Chondrocyte (in vitro differentiated cells): ENCODE data around the gene PLA2G4E. TPM values are rescaled to one million over a fixed set of nuclear protein-coding genes. Genes with fewer than 3 reads are reported as not detected.

ENCODE experiments used
- DNase-seq: peaks from one replicate; pipeline ENCODE4 v3.0.0; 2021; ENCODE audit warnings: mixed read lengths, low spot score
- H3K27ac Mint-ChIP-seq: one replicate; pipeline ENCODE4 v1.8.0; 2021; ENCODE audit warnings: mild to moderate bottlenecking, moderate library complexity, mixed read lengths; ENCODE audit not compliant: unreplicated experiment
- H3K27me3 Mint-ChIP-seq: 2 replicates; pipeline ENCODE4 v1.8.0; 2021; ENCODE audit warnings: low read depth, mixed read lengths
- H3K36me3 Mint-ChIP-seq: 2 replicates; pipeline ENCODE4 v1.8.0; 2021; ENCODE audit warnings: low read depth, mixed read lengths
- H3K4me1 Mint-ChIP-seq: 2 replicates; pipeline ENCODE4 v1.8.0; 2021; ENCODE audit warnings: low read depth, mild to moderate bottlenecking, mixed read lengths
- H3K4me3 Mint-ChIP-seq: one replicate; pipeline ENCODE4 v1.8.0; 2021; ENCODE audit warnings: mild to moderate bottlenecking, moderate library complexity, mixed read lengths; ENCODE audit not compliant: unreplicated experiment
- H3K9me3 Mint-ChIP-seq: 2 replicates; pipeline ENCODE4 v1.8.0; 2021; ENCODE audit warnings: low read depth, mixed read lengths
- CTCF ChIP-seq: fragments of 200-600 bp; sonication (generic); IDR thresholded peaks from 2 replicates; pipeline ENCODE4 v1.5.0; 2021; ENCODE audit warnings: antibody characterized with exemption, mild to moderate bottlenecking, moderate library complexity
- total RNA-seq: library from RNA; stranded (reverse); gene quantifications from 3 replicates; pipeline ENCODE4 v1.2.1, GENCODE V29; 2021

The PLA2G4E gene
- total RNA-seq, 1 donor from 2014 or later: not detected

- Mint-ChIP-seq H3K27ac (no peak overlapping the region), H3K4me1 (peaks cover 8% of the 10 kb centered on the region), H3K9me3 (peaks cover 3% of the 10 kb centered on the region), H3K27me3 (peaks cover 16% of the 10 kb centered on the region), H3K4me3 (no peak overlapping the region), H3K36me3 (no peaks in the 10 kb centered on the region)
- TF ChIP-seq CTCF: no peak
- no peak for DNase-seq
These were observed 47.8 kb upstream of the PLA2G4E start for GRCh38 chr15:42068601-42069000.

GRCh38 chr15:42066764-42067415 is 46.0 kb upstream of the PLA2G4E start:
- DNase-seq: no peak
- TF ChIP-seq CTCF: peak; percentile 20
- no peaks in the 10 kb centered on the region for H3K36me3 Mint-ChIP-seq
- H3K4me1 Mint-ChIP-seq: peaks cover 8% of the 10 kb centered on the region
- no peak overlapping the region for H3K4me3 Mint-ChIP-seq
- no peak overlapping the region for H3K27ac Mint-ChIP-seq
- peaks cover 3% of the 10 kb centered on the region for H3K9me3 Mint-ChIP-seq
- peaks cover 11% of the 10 kb centered on the region for H3K27me3 Mint-ChIP-seq

GRCh38 chr15:42065468-42065867 is 44.6 kb upstream of the PLA2G4E start:
- no peak overlapping the region for H3K4me3 Mint-ChIP-seq
- peaks cover 11% of the 10 kb centered on the region for H3K27me3 Mint-ChIP-seq
- peaks cover 3% of the 10 kb centered on the region for H3K9me3 Mint-ChIP-seq
- no peaks in the 10 kb centered on the region for H3K36me3 Mint-ChIP-seq
- H3K4me1 Mint-ChIP-seq: peaks cover 8% of the 10 kb centered on the region
- H3K27ac Mint-ChIP-seq: no peak overlapping the region
- no peak for TF ChIP-seq CTCF
- no peak for DNase-seq

- H3K9me3 Mint-ChIP-seq: peaks cover 3% of the 10 kb centered on the region
- H3K36me3 Mint-ChIP-seq: no peaks in the 10 kb centered on the region
- TF ChIP-seq CTCF: no peak
- DNase-seq: no peak
- H3K4me1 Mint-ChIP-seq: peaks cover 8% of the 10 kb centered on the region
- H3K27me3 Mint-ChIP-seq: peaks cover 11% of the 10 kb centered on the region
- no peak overlapping the region for H3K4me3 Mint-ChIP-seq
- H3K27ac Mint-ChIP-seq: no peak overlapping the region
These were observed 44.2 kb upstream of the PLA2G4E start for GRCh38 chr15:42065033-42065432.

GRCh38 chr15:42064271-42064670 is 43.4 kb upstream of the PLA2G4E start:
- peaks cover 8% of the 10 kb centered on the region for H3K4me1 Mint-ChIP-seq
- H3K27ac Mint-ChIP-seq: no peak overlapping the region
- peaks cover 12% of the 10 kb centered on the region for H3K27me3 Mint-ChIP-seq
- no peak for TF ChIP-seq CTCF
- no peaks in the 10 kb centered on the region for H3K36me3 Mint-ChIP-seq
- DNase-seq: no peak
- no peak overlapping the region for H3K4me3 Mint-ChIP-seq
- peaks cover 3% of the 10 kb centered on the region for H3K9me3 Mint-ChIP-seq
